ENCODE results near the gene USH1G.

USH1G gene

DNA sequence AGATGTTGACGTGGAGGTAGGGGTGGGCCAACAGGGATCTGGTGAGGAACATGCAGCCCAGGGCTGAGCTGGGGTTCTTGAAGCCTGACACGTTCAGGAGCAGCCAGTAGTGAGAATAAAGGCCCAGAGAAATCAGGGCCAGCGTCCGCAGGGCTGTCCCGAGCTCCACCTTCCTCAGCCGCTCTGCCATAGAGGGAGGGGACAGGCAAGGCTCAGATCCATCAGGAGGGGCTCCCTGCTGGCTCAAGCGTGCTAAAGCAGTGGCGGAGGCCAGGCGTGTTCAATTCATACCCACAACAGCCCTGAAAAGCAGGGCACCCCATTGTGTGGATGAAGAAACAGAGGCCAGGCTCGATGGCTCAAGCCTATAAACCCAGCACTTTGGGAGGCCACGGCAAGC, 42.0 kb downstream of the USH1G start:
- Histone ChIP-seq H3K4me3 (ENCODE audit: extremely low read depth, insufficient read depth, low read length, poor library complexity, severe bottlenecking) (no peak overlapping the region), H3K4me1 (ENCODE audit: control insufficient read depth, insufficient read depth, low read length, poor library complexity, severe bottlenecking) (no peaks in the 10 kb centered on the region), H3K36me3 (ENCODE audit: control insufficient read depth, insufficient read depth, low read length) (no peaks in the 10 kb centered on the region), H3K9me3 (ENCODE audit: control insufficient read depth, low read length) (no peaks in the 10 kb centered on the region), H3K27ac (ENCODE audit: low read depth, low read length, severe bottlenecking) (no peak overlapping the region)
- 79% methylated on average over 8 to 11 of the region's 11 CpGs for WGBS, 2 experiments (ENCODE audit: insufficient coverage in 2 of 2)

DNA sequence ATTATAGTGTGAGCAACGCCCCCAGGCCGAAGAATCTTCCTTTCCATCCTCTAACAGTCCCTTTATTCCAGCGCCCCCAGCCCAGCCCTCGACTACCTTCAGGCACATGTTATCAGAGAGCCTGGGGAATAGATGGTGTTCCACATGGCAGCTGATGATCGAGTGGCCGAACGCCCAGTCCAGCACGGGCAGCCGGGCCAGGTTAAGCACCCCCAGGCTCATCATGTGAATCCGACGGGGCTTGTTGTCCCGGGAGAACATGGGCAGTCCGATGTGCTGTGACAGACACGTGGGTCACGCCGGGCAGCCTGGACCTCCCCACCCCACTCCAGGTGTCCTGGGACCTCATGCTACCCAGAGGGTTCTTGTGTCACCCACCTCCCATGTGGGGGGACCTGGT, 43.7 kb downstream of the USH1G start:
- H3K9me3 ChIP-seq (ENCODE audit: control insufficient read depth, low read length) = no peaks in the 10 kb centered on the region
- no peak overlapping the region for H3K27ac ChIP-seq (ENCODE audit: low read depth, low read length, severe bottlenecking)
- H3K36me3 ChIP-seq (ENCODE audit: control insufficient read depth, insufficient read depth, low read length) = no peaks in the 10 kb centered on the region
- no peak overlapping the region for H3K4me3 ChIP-seq (ENCODE audit: extremely low read depth, insufficient read depth, low read length, poor library complexity, severe bottlenecking)
- 92 to 95% methylated on average over 13 to 14 of the region's 16 CpGs for WGBS, 2 experiments (ENCODE audit: insufficient coverage in 2 of 2)
- no peaks in the 10 kb centered on the region for H3K4me1 ChIP-seq (ENCODE audit: control insufficient read depth, insufficient read depth, low read length, poor library complexity, severe bottlenecking)

DNA sequence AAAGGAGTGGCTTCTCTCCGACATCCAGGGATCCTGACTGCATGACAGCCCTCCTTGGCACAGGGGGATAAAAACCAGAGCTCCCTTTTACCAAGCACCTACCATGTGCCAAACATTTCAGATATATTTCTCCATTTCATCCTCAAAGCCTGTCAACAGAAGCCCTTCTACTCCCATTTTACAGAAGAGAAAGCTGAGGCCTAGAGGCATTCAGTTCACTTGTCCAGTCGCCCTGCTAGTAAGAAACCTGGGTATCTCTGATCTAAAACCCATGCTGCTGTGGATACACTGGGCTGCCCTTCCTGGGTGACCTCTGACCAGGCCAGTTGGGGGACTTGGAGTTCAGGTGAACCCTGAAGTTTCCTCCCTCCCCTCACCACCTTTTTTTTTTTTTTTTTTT, 44.4 kb downstream of the USH1G start:
- no peaks in the 10 kb centered on the region for H3K9me3 ChIP-seq (ENCODE audit: control insufficient read depth, low read length)
- H3K27ac ChIP-seq (ENCODE audit: low read depth, low read length, severe bottlenecking) = no peak overlapping the region
- no peaks in the 10 kb centered on the region for H3K4me1 ChIP-seq (ENCODE audit: control insufficient read depth, insufficient read depth, low read length, poor library complexity, severe bottlenecking)
- no peak overlapping the region for H3K4me3 ChIP-seq (ENCODE audit: extremely low read depth, insufficient read depth, low read length, poor library complexity, severe bottlenecking)
- 80 to 88% methylated on average over 1 to 2 of the region's 2 CpGs for WGBS, 2 experiments (ENCODE audit: insufficient coverage in 2 of 2)
- no peaks in the 10 kb centered on the region for H3K36me3 ChIP-seq (ENCODE audit: control insufficient read depth, insufficient read depth, low read length)

GRCh38 chr17:74877592-74878548, 45.2 kb downstream of the USH1G start:
- 83 to 90% methylated on average over 17 to 18 of the region's 19 CpGs for WGBS, 2 experiments (ENCODE audit: insufficient coverage in 2 of 2)
- H3K36me3 ChIP-seq (ENCODE audit: control insufficient read depth, insufficient read depth, low read length) = no peaks in the 10 kb centered on the region
- H3K9me3 ChIP-seq (ENCODE audit: control insufficient read depth, low read length) = no peaks in the 10 kb centered on the region
- no peaks in the 10 kb centered on the region for H3K4me1 ChIP-seq (ENCODE audit: control insufficient read depth, insufficient read depth, low read length, poor library complexity, severe bottlenecking)
- no peak overlapping the region for H3K27ac ChIP-seq (ENCODE audit: low read depth, low read length, severe bottlenecking)
- no peak overlapping the region for H3K4me3 ChIP-seq (ENCODE audit: extremely low read depth, insufficient read depth, low read length, poor library complexity, severe bottlenecking)

DNA sequence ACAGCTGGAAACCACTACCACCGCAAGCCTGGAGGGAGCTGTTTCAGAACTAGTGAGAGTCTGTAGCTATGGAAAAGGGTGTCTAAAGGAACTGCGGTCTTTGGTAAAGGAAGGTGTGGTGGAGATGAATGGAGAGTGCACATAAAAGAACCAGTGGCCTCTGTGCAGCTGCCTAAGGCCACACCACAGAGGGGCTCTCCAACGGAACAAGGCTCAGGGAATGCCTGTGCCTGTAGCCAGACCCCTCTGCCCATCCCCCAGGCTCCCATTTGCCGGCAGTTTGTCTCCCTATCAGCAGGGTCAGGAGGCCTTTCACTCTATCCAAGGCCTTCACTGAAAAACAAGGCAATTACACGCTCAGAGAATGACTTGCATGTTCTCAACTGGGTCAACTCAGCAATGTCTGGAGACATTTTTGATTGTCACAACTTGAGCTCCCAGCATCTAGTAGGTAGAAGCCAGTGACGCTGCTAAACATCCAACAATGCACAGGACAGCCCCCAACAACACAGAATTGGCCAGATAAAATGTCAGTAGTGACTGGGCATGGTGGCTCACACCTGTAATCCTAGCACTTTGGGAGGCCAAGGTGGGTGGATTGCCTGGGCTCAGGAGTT, 47.0 kb downstream of the USH1G start:
- 71 to 72% methylated on average over 5 to 6 of the region's 6 CpGs for WGBS, 2 experiments (ENCODE audit: insufficient coverage in 2 of 2)
- Histone ChIP-seq H3K27ac (ENCODE audit: low read depth, low read length, severe bottlenecking) (peak overlapping the region; percentile 16), H3K4me3 (ENCODE audit: extremely low read depth, insufficient read depth, low read length, poor library complexity, severe bottlenecking) (no peak overlapping the region), H3K36me3 (ENCODE audit: control insufficient read depth, insufficient read depth, low read length) (peaks cover under 1% of the 10 kb centered on the region), H3K4me1 (ENCODE audit: control insufficient read depth, insufficient read depth, low read length, poor library complexity, severe bottlenecking) (peaks cover 8% of the 10 kb centered on the region), H3K9me3 (ENCODE audit: control insufficient read depth, low read length) (no peaks in the 10 kb centered on the region)

- H3K27ac ChIP-seq (ENCODE audit: low read depth, low read length, severe bottlenecking) = no peak overlapping the region
- 92 to 95% methylated on average over 2 to 3 of the region's 5 CpGs for WGBS, 2 experiments (ENCODE audit: insufficient coverage in 2 of 2)
These were observed 47.7 kb downstream of the USH1G start for GRCh38 chr17:74875155-74875976.

DNA sequence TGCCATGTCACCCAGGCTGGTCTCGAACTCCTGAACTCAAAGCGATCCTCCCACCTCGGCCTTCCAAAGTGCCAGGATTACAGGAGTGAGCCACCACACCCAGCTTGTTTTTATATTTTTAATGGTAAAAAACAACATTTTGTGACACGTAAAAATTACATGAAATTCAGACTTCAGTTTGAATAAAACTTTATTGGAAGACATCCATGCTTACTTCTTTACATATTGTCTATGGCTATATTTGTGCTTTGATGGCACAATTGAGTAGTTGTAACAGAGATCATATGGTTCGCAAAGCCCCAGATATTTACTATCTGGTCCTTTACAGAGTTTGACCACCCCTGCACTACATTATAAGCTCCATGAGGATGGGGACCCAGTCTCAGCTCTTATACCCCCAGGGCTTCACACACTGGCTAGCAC, 48.4 kb downstream of the USH1G start:
- Histone ChIP-seq H3K36me3 (ENCODE audit: control insufficient read depth, insufficient read depth, low read length) (peaks cover 4% of the 10 kb centered on the region), H3K27ac (ENCODE audit: low read depth, low read length, severe bottlenecking) (no peak overlapping the region), H3K9me3 (ENCODE audit: control insufficient read depth, low read length) (no peaks in the 10 kb centered on the region), H3K4me1 (ENCODE audit: control insufficient read depth, insufficient read depth, low read length, poor library complexity, severe bottlenecking) (peaks cover 10% of the 10 kb centered on the region), H3K4me3 (ENCODE audit: extremely low read depth, insufficient read depth, low read length, poor library complexity, severe bottlenecking) (no peak overlapping the region)
- 100% methylated on average over 1 of the region's 5 CpGs; no CpG with 5 or more reads in 1 of the 2 experiments for WGBS, 2 experiments (ENCODE audit: insufficient coverage in 2 of 2)

More at GRCh38 chr17:74875155-74875976, 47.7 kb downstream of the USH1G start:
- Histone ChIP-seq H3K9me3 (ENCODE audit: control insufficient read depth, low read length) (no peaks in the 10 kb centered on the region), H3K4me1 (ENCODE audit: control insufficient read depth, insufficient read depth, low read length, poor library complexity, severe bottlenecking) (peaks cover 10% of the 10 kb centered on the region), H3K4me3 (ENCODE audit: extremely low read depth, insufficient read depth, low read length, poor library complexity, severe bottlenecking) (no peak overlapping the region), H3K36me3 (ENCODE audit: control insufficient read depth, insufficient read depth, low read length) (peaks cover 4% of the 10 kb centered on the region)

DNA sequence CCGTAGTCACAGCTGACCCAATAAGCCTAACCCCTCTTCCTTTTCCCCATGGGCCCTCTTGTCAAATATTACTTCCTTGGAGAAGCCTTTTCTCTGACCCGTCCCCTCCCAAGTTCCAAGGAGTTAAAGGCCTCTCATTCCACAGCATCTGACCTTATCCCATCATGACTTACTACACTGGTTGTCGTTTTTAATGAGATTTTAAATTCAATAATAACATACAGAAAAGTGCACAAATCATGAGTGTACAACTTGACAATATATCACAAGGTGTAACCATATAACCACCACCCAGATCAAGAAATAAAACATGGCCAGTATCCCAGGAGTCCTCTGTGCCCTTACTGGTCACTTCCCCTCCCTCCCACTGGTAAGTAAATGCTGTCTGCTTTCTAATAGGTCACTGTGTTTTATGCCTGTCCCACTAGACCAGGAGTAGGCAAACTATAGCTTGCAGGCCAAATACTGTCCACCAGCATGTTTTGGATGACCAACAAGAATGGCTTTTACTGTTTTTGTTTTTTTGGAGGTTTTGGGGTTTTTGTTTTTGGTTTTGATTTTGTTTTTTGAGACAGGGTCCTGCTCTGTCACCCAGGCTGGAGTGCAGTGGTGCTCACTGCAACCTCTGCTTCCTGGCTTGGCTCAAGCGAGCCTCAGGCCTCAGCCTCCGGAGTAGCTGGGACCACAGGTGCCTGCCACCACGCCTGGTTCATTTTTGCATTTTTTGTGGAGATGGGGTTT, 49.0 kb downstream of the USH1G start:
- H3K36me3 ChIP-seq (ENCODE audit: control insufficient read depth, insufficient read depth, low read length) = peaks cover 4% of the 10 kb centered on the region
- peaks cover 12% of the 10 kb centered on the region for H3K4me1 ChIP-seq (ENCODE audit: control insufficient read depth, insufficient read depth, low read length, poor library complexity, severe bottlenecking)
- H3K27ac ChIP-seq (ENCODE audit: low read depth, low read length, severe bottlenecking) = peak overlapping the region; percentile 63
- H3K4me3 ChIP-seq (ENCODE audit: extremely low read depth, insufficient read depth, low read length, poor library complexity, severe bottlenecking) = peak overlapping the region; percentile 68
- 73 to 77% methylated on average over 3 to 4 of the region's 6 CpGs for WGBS, 2 experiments (ENCODE audit: insufficient coverage in 2 of 2)
- H3K9me3 ChIP-seq (ENCODE audit: control insufficient read depth, low read length) = no peaks in the 10 kb centered on the region

DNA sequence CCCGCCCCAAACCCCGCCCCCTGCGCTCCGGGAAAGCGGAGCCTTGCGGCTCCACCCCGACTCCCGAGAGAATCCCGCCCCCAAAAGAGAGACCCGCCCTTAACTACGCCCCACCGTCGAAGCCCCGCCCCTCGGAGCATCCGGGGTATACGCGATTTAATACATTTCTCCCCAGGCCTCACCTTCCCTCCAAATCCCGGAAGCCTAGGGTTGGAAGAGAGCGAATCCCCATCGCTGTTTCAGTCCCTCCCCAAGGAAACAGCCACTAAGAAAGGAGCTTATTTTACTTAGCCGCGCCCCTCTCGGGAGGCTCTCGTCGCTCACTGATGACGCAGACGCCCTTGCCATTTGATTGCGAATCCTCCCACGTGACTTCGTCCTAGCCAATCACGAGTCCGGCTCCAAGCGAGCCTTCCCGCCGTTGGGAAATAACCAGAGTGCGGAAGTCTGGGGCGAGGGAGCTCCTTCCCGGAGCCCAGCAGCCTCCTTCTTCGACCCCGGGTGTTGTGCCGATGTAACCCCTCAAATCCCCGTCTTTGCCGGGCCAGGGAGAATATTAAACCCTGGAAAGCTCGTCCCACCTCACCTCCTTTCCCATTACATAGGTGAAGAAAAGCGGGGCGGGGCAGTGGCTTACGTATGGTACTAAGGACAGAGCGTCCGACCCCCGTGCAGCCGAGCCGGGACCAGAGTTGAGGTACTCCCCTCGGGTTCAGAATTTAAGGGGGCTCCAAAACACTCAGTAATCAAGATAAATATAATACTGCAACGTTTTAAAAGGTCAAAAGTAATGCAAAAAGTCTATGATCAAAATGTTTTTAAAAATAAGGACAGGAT, 49.8 kb downstream of the USH1G start:
- Histone ChIP-seq H3K4me3 (ENCODE audit: extremely low read depth, insufficient read depth, low read length, poor library complexity, severe bottlenecking) (peak overlapping the region; percentile 68), H3K36me3 (ENCODE audit: control insufficient read depth, insufficient read depth, low read length) (peaks cover 4% of the 10 kb centered on the region), H3K27ac (ENCODE audit: low read depth, low read length, severe bottlenecking) (peak overlapping the region; percentile 63), H3K4me1 (ENCODE audit: control insufficient read depth, insufficient read depth, low read length, poor library complexity, severe bottlenecking) (peaks cover 19% of the 10 kb centered on the region), H3K9me3 (ENCODE audit: control insufficient read depth, low read length) (no peaks in the 10 kb centered on the region)
- 0% methylated on average over 17 to 38 of the region's 55 CpGs for WGBS, 2 experiments (ENCODE audit: insufficient coverage in 2 of 2)
